SK-N-MC (cell line): Measurements from ENCODE around the gene MAN2A2.

Experiments used
- EZH2 ChIP-seq: fragments of 200-600 bp; sonication (generic); IDR thresholded peaks from one replicate; pipeline ENCODE4 v1.6.1; 2017; ENCODE audit warnings: antibody characterized with exemption
- FOXP2 ChIP-seq: optimal IDR thresholded peaks from 2 replicates; pipeline ENCODE3; 2011; ENCODE audit warnings: mild to moderate bottlenecking, moderate library complexity; ENCODE audit not compliant: insufficient read depth; ENCODE audit errors: extremely low read length, control extremely low read depth
- POLR2AphosphoS5 ChIP-seq: IDR thresholded peaks from 2 replicates; pipeline ENCODE4 v1.6.1; 2012; ENCODE audit warnings: mild to moderate bottlenecking, low read depth, low read length, borderline replicate concordance

DNA sequence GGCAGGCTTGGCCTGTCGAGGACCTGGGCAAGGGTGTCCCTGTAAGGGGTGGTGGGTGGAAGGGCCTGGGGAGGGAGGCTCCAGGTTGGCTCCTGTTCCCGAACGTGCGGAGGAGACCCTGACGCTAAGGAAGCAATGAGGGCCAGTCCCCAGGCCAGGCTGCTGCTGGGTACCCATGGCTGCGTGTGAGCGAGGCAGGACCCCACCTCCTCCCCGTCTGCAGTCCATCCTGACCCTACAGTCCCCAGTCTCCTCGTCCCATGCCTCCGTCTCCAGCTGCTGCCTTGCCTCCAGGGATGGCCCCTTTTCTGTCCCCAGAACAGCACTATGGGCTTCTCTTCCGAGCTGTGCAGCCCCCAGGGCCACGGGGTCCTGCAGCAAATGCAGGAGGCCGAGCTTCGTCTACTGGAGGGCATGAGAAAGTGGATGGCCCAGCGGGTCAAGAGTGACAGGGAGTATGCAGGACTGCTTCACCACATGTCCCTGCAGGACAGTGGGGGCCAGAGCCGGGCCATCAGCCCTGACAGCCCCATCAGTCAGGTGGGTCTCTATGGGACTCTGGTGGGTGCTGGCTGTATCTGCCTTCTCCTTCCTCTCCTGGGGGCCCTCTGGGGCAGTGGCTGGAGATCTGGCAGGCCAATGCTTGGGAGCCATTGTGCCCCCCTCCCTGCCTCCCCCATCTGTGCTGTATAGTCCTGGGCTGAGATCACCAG, 18.2 kb upstream of the MAN2A2 start:
- no peak for TF ChIP-seq EZH2
- TF ChIP-seq POLR2AphosphoS5, result no peak
- TF ChIP-seq FOXP2, result no peak
